Hepatocyte (in vitro differentiated cells): ENCODE measurements around the gene PDGFRB. TPM values are rescaled to one million over a fixed set of nuclear protein-coding genes. Genes with fewer than 3 reads are reported as not detected.

Source experiments
- DNase-seq: peaks from one replicate; pipeline ENCODE4 v3.0.0-alpha.2; 2016; ENCODE audit warnings: low spot score
- H2AFZ ChIP-seq: fragments of 200-600 bp; sonication (generic); 2 replicates; pipeline ENCODE4 v1.6.0; 2016; ENCODE audit warnings: antibody characterized with exemption, mild to moderate bottlenecking
- H3K27ac ChIP-seq: fragments of 200-600 bp; sonication (generic); 2 replicates; pipeline ENCODE4 v1.5.1; 2016; ENCODE audit warnings: mild to moderate bottlenecking
- H3K27me3 ChIP-seq: fragments of 200-600 bp; sonication (generic); 2 replicates; pipeline ENCODE4 v1.6.1; 2016
- H3K36me3 ChIP-seq: fragments of 200-600 bp; sonication (generic); replicated peaks from 2 replicates; pipeline ENCODE4 v1.5.1; 2016; ENCODE audit warnings: low read depth; ENCODE audit not compliant: insufficient read depth
- H3K4me1 ChIP-seq: fragments of 200-600 bp; sonication (generic); 2 replicates; pipeline ENCODE4 v1.5.1; 2016; ENCODE audit warnings: mild to moderate bottlenecking, moderate library complexity; ENCODE audit not compliant: insufficient read depth
- H3K4me2 ChIP-seq: fragments of 200-600 bp; sonication (generic); 2 replicates; pipeline ENCODE4 v1.6.0; 2016
- H3K4me3 ChIP-seq: fragments of 200-600 bp; sonication (generic); 2 replicates; pipeline ENCODE4 v1.5.1; 2016; ENCODE audit warnings: mild to moderate bottlenecking
- H3K79me2 ChIP-seq: fragments of 200-600 bp; sonication (generic); 2 replicates; pipeline ENCODE4 v1.6.0; 2017; ENCODE audit warnings: mild to moderate bottlenecking
- H3K9me2 ChIP-seq: fragments of 200-600 bp; sonication (generic); replicated peaks from 2 replicates; pipeline ENCODE4 v1.6.0; 2017; ENCODE audit warnings: mild to moderate bottlenecking; ENCODE audit not compliant: insufficient read depth
- H3K9me3 ChIP-seq: fragments of 200-600 bp; sonication (generic); 2 replicates; pipeline ENCODE4 v1.5.1; 2016; ENCODE audit warnings: low read depth, mild to moderate bottlenecking
- H4K20me1 ChIP-seq: fragments of 200-600 bp; sonication (generic); 2 replicates; pipeline ENCODE4 v1.6.0; 2016; ENCODE audit warnings: mild to moderate bottlenecking; ENCODE audit not compliant: insufficient read depth, poor library complexity, severe bottlenecking
- EZH2 ChIP-seq: fragments of 200-600 bp; sonication (generic); IDR thresholded peaks from 2 replicates; pipeline ENCODE4 v1.6.1; 2016; ENCODE audit warnings: antibody characterized with exemption, mild to moderate bottlenecking, borderline replicate concordance
- EZH2phosphoT487 ChIP-seq: fragments of 200-600 bp; sonication (generic); IDR thresholded peaks from one replicate; pipeline ENCODE4 v1.6.1; 2018; ENCODE audit warnings: antibody characterized with exemption, mild to moderate bottlenecking, low read depth, moderate library complexity; ENCODE audit not compliant: unreplicated experiment, severe bottlenecking
- WGBS: methylation state at CpG from one replicate; pipeline ENCODE4 v1.1.6; 2016; ENCODE audit warnings: low lambda C conversion rate; ENCODE audit errors: missing lambda C conversion rate; 5-methylcytosine and 5-hydroxymethylcytosine counted together
- polyA plus RNA-seq: library from polyadenylated mRNA; unstranded; fragments of >200 nt; fragmentation: Nextera tagmentation; extraction: Ambion mirVana; gene quantifications from 2 replicates; pipeline ENCODE4 v1.2.1, GENCODE V29; 2016
- total RNA-seq: library from RNA; depleted of rRNA; stranded (reverse); fragments of >200 nt; gene quantifications from 2 replicates; pipeline ENCODE4 v1.2.3, GENCODE V29; 2014
- TF ChIP-seq, protein P1 (sequence below): fragments of 200-600 bp; sonication (generic); IDR thresholded peaks from 2 replicates; pipeline ENCODE4 v1.5.1; 2016; ENCODE audit warnings: antibody characterized with exemption, mild to moderate bottlenecking; ENCODE audit not compliant: poor library complexity

PDGFRB gene
- total and polyA plus RNA-seq, 2 experiments from 2014 or later = 55.1 to 55.2 TPM

DNA sequence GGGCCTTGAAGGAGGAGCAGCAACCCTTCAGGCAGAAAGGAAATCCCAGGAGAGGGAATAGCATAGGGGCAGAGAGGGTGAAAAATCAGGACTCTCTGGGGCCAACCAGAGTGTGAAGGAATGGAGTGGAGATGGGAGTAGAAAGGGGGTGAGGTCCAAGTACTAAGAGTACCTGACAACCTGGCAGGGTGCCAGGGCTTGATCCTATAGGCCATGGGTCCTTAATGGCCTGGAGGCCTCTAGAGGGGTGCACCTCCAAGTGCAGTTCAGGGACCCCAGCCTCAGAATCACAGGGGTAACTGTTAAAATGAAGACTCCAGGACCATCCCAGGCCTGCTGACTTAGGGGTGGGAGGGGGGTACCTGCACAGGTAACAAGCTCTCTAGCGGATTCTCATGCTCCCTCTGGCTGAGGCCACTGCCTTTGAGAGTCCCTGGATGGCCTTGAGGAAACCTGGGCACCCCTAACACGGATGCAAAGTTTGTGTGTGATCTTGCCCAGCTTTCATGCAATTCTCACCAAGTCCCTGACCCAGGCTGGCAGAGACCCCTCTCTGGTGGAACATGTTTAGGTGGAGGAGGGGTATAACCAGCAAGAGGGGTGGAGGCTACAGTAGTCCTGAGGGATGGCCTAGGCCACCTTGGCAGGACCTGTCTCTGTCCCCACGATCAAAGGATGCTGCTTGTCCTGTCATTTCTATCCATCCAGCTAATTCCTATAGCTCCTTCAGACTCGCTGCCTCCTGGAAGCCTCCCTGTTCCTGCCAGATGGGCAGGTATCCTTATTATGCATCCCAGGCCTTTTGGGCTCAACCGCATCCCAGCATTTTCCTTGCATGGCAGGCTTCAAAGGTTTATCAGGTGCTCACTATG, 51.7 kb downstream of the PDGFRB start:
- peaks cover 22% of the 10 kb centered on the region for H3K4me1 ChIP-seq
- no peaks in the 10 kb centered on the region for H4K20me1 ChIP-seq
- DNase-seq = peak; percentile 11
- H3K9me2 ChIP-seq = no peaks in the 10 kb centered on the region
- H3K36me3 ChIP-seq = no peaks in the 10 kb centered on the region
- no peak overlapping the region for H3K4me2 ChIP-seq
- no peak overlapping the region for H3K27ac ChIP-seq
- H3K27me3 ChIP-seq = no peaks in the 10 kb centered on the region
- 86% methylated on average over 5 of the region's 5 CpGs for WGBS
- no peak for TF ChIP-seq EZH2phosphoT487
- no peak for TF ChIP-seq EZH2
- TF ChIP-seq, protein P1, sequence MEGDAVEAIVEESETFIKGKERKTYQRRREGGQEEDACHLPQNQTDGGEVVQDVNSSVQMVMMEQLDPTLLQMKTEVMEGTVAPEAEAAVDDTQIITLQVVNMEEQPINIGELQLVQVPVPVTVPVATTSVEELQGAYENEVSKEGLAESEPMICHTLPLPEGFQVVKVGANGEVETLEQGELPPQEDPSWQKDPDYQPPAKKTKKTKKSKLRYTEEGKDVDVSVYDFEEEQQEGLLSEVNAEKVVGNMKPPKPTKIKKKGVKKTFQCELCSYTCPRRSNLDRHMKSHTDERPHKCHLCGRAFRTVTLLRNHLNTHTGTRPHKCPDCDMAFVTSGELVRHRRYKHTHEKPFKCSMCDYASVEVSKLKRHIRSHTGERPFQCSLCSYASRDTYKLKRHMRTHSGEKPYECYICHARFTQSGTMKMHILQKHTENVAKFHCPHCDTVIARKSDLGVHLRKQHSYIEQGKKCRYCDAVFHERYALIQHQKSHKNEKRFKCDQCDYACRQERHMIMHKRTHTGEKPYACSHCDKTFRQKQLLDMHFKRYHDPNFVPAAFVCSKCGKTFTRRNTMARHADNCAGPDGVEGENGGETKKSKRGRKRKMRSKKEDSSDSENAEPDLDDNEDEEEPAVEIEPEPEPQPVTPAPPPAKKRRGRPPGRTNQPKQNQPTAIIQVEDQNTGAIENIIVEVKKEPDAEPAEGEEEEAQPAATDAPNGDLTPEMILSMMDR = no peak
- H3K79me2 ChIP-seq = no peaks in the 10 kb centered on the region
- H3K9me3 ChIP-seq = no peaks in the 10 kb centered on the region
- no peak overlapping the region for H3K4me3 ChIP-seq
- H2AFZ ChIP-seq = no peak overlapping the region

DNA sequence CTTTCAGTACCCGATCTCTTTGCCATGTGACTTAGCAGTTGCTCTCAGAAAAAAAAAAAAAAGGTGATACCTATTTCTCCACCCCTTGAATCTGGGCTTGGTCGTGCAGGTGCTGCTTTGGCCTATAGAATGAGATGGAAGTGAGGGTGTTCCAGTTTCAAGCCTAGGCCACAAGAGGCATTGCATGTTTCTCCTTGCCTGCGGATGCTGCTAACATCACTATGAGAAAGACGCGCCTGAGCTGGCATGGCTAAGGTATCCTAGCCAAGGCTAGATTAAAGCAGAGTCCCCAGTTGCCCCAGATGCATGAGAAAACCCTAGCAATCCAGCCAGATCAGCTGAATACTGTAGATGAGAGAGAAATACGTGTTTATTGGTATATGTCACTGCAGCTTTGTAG, 54.6 kb downstream of the PDGFRB start:
- H3K9me3 ChIP-seq = no peaks in the 10 kb centered on the region
- no peak overlapping the region for H2AFZ ChIP-seq
- H3K36me3 ChIP-seq = no peaks in the 10 kb centered on the region
- no peaks in the 10 kb centered on the region for H3K79me2 ChIP-seq
- H3K9me2 ChIP-seq = no peaks in the 10 kb centered on the region
- DNase-seq = no peak
- H3K4me2 ChIP-seq = no peak overlapping the region
- no peak overlapping the region for H3K4me3 ChIP-seq
- no peaks in the 10 kb centered on the region for H3K27me3 ChIP-seq
- H3K27ac ChIP-seq = no peak overlapping the region
- H3K4me1 ChIP-seq = no peaks in the 10 kb centered on the region
- no peaks in the 10 kb centered on the region for H4K20me1 ChIP-seq
- WGBS = 81% methylated on average over 6 of the region's 6 CpGs
- TF ChIP-seq EZH2 (no peak), EZH2phosphoT487 (no peak)
- TF ChIP-seq, protein P1 = no peak

DNA sequence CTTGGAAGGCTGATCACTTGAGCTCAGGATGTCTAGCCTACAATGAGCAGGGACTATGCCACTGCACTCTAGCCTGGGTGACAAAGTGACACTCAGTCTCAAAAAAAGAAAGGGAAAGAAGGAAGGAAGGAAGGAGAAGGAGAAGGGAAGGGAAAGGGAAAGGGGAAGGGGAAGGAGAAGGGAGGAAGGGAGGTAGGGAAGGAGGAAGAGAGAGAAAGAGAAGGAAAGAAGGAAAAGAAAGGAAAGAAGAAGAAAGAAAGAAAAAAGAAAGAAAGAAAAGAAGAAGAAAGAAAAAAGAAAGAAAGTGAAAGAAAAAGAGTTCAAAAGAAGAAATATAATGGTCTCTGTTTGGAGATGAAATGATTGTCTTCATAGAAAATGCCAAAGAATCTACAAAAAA, 58.5 kb downstream of the PDGFRB start:
- H3K36me3 ChIP-seq = no peaks in the 10 kb centered on the region
- TF ChIP-seq EZH2phosphoT487 (no peak), EZH2 (no peak)
- H3K9me2 ChIP-seq = no peaks in the 10 kb centered on the region
- H3K27me3 ChIP-seq = no peaks in the 10 kb centered on the region
- H3K4me3 ChIP-seq = no peak overlapping the region
- H3K4me1 ChIP-seq = no peaks in the 10 kb centered on the region
- H3K79me2 ChIP-seq = no peaks in the 10 kb centered on the region
- H3K27ac ChIP-seq = no peak overlapping the region
- no peaks in the 10 kb centered on the region for H4K20me1 ChIP-seq
- no peak for DNase-seq
- H3K9me3 ChIP-seq = no peaks in the 10 kb centered on the region
- no peak overlapping the region for H3K4me2 ChIP-seq
- H2AFZ ChIP-seq = no peak overlapping the region

DNA sequence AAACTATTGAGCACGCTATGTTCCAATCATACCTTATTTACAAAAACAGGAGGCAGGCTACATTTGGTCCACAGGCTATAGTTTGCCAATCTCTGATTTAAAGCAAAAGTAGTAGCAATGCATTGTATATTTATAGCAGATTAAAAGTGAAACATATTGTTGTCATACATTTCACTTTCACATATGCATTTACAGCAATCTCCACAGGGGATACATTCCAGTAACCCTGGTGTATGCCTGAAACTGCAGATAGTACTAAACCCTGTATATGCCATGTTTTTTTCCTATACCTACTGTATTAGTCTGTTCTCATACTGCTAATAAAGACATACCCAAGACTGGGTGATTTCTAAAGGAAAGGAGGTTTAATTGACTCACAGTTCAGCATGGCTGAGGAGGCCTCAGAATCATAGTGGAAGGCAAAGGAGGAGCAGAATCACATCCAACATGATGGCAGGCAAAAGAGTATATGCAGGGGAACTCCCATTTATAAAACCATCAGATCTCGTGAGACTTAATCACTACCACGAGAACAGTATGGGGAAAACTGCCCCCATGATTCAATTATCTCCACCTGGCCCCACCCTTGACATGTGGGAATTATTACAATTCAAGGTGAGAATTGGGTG, 63.4 kb downstream of the PDGFRB start:
- H4K20me1 ChIP-seq = no peaks in the 10 kb centered on the region
- H3K79me2 ChIP-seq = no peaks in the 10 kb centered on the region
- H3K4me3 ChIP-seq = no peak overlapping the region
- DNase-seq = no peak
- H3K27me3 ChIP-seq = no peaks in the 10 kb centered on the region
- H3K9me2 ChIP-seq = no peaks in the 10 kb centered on the region
- H3K27ac ChIP-seq = no peak overlapping the region
- 74% methylated on average over 3 of the region's 3 CpGs for WGBS
- no peak overlapping the region for H2AFZ ChIP-seq
- H3K4me1 ChIP-seq = no peaks in the 10 kb centered on the region
- H3K36me3 ChIP-seq = no peaks in the 10 kb centered on the region
- no peak overlapping the region for H3K4me2 ChIP-seq
- TF ChIP-seq EZH2phosphoT487 (no peak), EZH2 (no peak)
- TF ChIP-seq, protein P1 = no peak
- no peaks in the 10 kb centered on the region for H3K9me3 ChIP-seq
